Urothelium cell line (cell line): ENCODE results near the gene PXMP2.
"Not testable (repeated sequence)": the region's sequence is repeated elsewhere in the genome, so short reads cannot be mapped to it uniquely, and the experiment has no call there.

ENCODE experiments used
- DNase-seq: peaks from one replicate; pipeline ENCODE4 v3.0.0; 2011; ENCODE audit warnings: low spot score, mixed read lengths
- FAIRE-seq: peaks from 2 replicates; lab custom pipeline; 2011; peaks lifted over from hg19 to GRCh38; lab: Jason Lieb, UNC

PXMP2 gene

DNA sequence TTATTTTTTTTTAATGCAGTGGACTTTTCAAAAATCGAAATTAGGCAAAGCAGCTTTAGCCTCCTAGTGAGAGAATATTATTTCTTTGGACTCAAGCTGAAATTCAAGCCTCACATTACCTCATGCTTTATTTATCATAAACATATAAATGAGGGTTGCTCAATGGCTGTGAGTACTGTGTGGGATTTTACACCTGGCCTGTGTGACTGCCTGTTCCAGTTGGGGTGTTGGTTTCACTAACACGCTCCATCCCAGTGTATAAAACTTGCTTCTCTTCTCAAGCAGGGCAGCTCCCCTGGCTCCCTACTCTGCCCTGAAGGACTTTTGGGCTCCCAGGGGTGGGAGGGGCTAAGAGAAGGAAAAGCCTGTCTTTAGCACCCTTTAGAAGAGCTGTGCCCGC lies 59.2 kb downstream of the PXMP2 start:
- DNase-seq (no peak), FAIRE-seq (no peak)

DNA sequence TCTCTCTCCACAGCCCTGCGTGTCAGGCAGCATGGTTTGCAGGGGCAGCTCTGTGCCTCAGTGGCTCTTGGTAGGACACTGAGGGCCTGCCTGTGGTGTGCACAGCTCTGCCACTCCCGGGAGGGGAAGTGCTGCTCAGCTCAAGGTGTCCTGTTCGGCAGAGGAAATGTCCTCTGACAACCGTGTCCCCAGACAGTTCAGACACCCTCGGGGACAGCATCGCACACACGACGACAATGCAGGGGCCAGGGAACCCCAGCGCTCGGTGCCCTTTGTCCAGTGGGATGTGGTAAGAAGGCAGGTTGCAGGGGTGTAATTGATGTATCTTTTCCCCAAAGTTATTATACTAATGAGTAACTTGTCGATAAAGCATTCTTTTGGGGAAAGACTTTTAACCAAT lies 60.0 kb downstream of the PXMP2 start:
- no peak for FAIRE-seq

DNA sequence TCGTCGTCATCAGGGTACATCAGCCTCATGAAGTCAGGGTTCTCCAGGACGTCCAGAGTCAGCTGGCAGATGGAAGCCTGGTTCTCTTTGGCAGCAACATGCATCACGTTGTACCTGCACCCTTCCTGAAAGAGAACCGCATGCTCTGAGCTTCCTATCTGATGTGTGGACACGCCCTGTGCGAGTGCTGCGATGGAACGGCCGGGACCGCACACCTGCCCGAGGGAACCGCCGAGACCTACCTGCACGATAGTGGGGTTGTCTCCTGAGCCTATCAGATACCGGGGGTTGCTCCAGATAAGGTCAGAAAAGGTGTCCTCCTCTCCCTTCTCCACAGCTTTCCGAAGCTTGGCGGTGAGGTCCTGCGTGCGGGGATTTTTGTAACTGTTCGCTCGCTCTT lies 60.5 kb downstream of the PXMP2 start:
- DNase-seq, result no peak

More for the DNA sequence above, 60.0 kb downstream of the PXMP2 start:
- no peak for DNase-seq

DNA sequence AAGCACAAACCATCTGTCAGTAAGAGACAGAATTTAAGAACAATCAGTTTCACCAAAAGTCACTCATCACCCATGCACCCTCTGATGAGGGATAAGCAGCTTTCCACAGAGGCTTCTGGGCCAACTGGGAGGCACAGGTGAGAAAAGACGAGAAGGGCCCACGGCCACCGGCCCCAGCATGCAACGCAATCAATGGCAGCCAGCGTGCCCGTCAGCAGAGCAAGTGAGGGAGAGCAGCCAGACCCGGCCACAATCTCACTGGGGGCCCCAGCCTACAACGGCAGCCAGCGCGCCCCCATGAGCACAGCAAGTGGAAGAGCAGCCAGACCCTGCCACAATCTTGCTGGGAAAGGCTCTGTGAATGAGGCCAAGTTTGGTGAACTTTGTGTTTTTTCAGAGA lies 60.9 kb downstream of the PXMP2 start:
- FAIRE-seq (no peak), DNase-seq (no peak)

More for the DNA sequence above, 60.5 kb downstream of the PXMP2 start:
- FAIRE-seq, result no peak

DNA sequence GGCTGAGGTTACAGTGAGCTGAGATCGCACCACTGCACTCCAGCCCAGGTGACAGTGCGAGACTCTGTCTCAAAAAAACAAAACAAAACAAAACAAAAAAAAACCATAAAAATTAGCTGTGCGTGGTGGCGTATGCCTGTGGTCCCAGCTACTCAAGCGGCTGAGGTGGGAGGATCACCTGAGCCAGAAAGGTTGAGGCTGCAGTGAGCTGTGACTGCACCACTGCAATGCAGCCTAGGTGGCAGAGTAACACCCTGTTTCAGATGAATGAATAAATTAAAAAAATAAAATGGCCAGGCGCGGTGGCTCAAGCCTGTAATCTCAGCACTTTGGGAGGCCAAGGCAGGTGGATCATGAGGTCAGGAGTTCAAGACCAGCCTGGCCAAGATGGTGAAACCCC lies 66.3 kb downstream of the PXMP2 start:
- DNase-seq, FAIRE-seq: not testable (repeated sequence)

DNA sequence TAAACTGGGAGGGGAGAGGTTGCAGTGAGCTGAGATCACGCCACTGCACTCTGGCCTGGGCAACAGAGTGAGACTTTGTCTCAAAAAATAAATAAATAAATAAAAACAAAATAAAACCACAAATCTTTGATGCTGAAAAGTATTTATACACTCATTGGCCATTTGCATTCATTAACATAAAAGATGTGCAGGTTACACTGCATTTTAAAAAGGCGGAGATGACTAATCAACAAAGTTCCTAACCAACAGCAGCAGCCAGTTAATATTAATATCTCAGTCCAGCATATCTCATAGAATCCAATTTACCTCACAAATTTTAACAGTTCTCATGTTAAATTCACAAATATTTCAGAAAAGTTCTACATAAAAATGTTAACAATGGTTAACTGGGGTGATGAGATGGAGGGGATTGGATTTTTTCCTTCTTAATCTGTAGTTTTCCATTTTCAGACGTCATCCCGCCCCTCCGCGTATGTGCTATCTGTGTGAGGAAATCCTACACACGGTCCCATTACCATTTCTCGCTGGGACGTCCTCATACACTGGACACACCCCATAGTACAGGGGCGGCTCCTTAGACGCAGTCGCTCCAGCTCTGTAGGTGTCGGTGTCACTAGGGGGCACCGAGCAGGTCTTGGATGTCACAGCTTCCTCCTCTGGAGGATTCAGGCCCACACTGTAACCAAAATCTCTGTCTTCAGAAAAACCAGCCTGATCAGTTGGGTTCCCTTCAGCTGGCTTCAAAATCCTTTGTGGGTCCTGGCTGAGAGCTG lies 67.0 kb downstream of the PXMP2 start:
- FAIRE-seq, result no peak
- no peak for DNase-seq
